ENCODE measurements around the gene CHRNE. TPM values are rescaled to one million over a fixed set of nuclear protein-coding genes. Genes with fewer than 3 reads are reported as not detected.

Gene CHRNE
- total and polyA plus RNA-seq, 2 of the 13 experiments (the other 11 are each of a cell fraction or from before 2014, with no cell fraction given), result 0.53 to 0.59 TPM

GRCh38 chr17:4947411-4948165, 44.7 kb upstream of the CHRNE start (continued):
- TF ChIP-seq, protein P1, sequence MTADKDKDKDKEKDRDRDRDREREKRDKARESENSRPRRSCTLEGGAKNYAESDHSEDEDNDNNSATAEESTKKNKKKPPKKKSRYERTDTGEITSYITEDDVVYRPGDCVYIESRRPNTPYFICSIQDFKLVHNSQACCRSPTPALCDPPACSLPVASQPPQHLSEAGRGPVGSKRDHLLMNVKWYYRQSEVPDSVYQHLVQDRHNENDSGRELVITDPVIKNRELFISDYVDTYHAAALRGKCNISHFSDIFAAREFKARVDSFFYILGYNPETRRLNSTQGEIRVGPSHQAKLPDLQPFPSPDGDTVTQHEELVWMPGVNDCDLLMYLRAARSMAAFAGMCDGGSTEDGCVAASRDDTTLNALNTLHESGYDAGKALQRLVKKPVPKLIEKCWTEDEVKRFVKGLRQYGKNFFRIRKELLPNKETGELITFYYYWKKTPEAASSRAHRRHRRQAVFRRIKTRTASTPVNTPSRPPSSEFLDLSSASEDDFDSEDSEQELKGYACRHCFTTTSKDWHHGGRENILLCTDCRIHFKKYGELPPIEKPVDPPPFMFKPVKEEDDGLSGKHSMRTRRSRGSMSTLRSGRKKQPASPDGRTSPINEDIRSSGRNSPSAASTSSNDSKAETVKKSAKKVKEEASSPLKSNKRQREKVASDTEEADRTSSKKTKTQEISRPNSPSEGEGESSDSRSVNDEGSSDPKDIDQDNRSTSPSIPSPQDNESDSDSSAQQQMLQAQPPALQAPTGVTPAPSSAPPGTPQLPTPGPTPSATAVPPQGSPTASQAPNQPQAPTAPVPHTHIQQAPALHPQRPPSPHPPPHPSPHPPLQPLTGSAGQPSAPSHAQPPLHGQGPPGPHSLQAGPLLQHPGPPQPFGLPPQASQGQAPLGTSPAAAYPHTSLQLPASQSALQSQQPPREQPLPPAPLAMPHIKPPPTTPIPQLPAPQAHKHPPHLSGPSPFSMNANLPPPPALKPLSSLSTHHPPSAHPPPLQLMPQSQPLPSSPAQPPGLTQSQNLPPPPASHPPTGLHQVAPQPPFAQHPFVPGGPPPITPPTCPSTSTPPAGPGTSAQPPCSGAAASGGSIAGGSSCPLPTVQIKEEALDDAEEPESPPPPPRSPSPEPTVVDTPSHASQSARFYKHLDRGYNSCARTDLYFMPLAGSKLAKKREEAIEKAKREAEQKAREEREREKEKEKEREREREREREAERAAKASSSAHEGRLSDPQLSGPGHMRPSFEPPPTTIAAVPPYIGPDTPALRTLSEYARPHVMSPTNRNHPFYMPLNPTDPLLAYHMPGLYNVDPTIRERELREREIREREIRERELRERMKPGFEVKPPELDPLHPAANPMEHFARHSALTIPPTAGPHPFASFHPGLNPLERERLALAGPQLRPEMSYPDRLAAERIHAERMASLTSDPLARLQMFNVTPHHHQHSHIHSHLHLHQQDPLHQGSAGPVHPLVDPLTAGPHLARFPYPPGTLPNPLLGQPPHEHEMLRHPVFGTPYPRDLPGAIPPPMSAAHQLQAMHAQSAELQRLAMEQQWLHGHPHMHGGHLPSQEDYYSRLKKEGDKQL (CRISPR knock-in tag; IDR thresholded peaks at IDR 0.05; ENCODE audit: low read depth), result no peak
- TF ChIP-seq CEBPG (CRISPR knock-in tag; IDR thresholded peaks at IDR 0.05) (no peak), CCAR2 (optimal IDR thresholded peaks at IDR 0.05; ENCODE audit: low read depth, low read length) (no peak), ZNF766 (CRISPR knock-in tag; IDR thresholded peaks at IDR 0.05; ENCODE audit: borderline replicate concordance) (no peak), ISX (CRISPR knock-in tag; conservative IDR thresholded peaks at IDR 0.05) (no peak), ZNF160 (CRISPR knock-in tag; IDR thresholded peaks at IDR 0.05) (no peak; the same call in 1 of the 2 replicates), PTBP1 (IDR thresholded peaks at IDR 0.05; ENCODE audit: low read depth, low read length, poor library complexity, severe bottlenecking) (no peak), CBX1 (IDR thresholded peaks at IDR 0.05; ENCODE audit: low read depth) (no peak), ZFY (CRISPR knock-in tag; IDR thresholded peaks at IDR 0.05) (peak; percentile 68), KLF13 (CRISPR knock-in tag; IDR thresholded peaks at IDR 0.05) (no peak), NR2F6 (IDR thresholded peaks at IDR 0.05) (no peak), NR2F6 (CRISPR knock-in tag; IDR thresholded peaks at IDR 0.05) (no peak), ZNF703 (CRISPR knock-in tag; IDR thresholded peaks at IDR 0.05; ENCODE audit: borderline replicate concordance) (no peak), ELF4 (CRISPR knock-in tag; IDR thresholded peaks at IDR 0.05; ENCODE audit: borderline replicate concordance) (peak; percentile 68; the same call in 1 of the 2 replicates), JUND (CRISPR knock-in tag; IDR thresholded peaks at IDR 0.05) (no peak), HOXD1 (CRISPR knock-in tag; IDR thresholded peaks at IDR 0.05) (peak; percentile 60; the same call in 1 of the 2 replicates)
- TF ChIP-seq, protein P2, sequence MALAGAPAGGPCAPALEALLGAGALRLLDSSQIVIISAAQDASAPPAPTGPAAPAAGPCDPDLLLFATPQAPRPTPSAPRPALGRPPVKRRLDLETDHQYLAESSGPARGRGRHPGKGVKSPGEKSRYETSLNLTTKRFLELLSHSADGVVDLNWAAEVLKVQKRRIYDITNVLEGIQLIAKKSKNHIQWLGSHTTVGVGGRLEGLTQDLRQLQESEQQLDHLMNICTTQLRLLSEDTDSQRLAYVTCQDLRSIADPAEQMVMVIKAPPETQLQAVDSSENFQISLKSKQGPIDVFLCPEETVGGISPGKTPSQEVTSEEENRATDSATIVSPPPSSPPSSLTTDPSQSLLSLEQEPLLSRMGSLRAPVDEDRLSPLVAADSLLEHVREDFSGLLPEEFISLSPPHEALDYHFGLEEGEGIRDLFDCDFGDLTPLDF (CRISPR knock-in tag; IDR thresholded peaks at IDR 0.05), result no peak
- TF ChIP-seq, protein P3, sequence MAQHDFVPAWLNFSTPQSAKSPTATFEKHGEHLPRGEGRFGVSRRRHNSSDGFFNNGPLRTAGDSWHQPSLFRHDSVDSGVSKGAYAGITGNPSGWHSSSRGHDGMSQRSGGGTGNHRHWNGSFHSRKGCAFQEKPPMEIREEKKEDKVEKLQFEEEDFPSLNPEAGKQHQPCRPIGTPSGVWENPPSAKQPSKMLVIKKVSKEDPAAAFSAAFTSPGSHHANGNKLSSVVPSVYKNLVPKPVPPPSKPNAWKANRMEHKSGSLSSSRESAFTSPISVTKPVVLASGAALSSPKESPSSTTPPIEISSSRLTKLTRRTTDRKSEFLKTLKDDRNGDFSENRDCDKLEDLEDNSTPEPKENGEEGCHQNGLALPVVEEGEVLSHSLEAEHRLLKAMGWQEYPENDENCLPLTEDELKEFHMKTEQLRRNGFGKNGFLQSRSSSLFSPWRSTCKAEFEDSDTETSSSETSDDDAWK (CRISPR knock-in tag; IDR thresholded peaks at IDR 0.05), result no peak
- TF ChIP-seq, protein P4, sequence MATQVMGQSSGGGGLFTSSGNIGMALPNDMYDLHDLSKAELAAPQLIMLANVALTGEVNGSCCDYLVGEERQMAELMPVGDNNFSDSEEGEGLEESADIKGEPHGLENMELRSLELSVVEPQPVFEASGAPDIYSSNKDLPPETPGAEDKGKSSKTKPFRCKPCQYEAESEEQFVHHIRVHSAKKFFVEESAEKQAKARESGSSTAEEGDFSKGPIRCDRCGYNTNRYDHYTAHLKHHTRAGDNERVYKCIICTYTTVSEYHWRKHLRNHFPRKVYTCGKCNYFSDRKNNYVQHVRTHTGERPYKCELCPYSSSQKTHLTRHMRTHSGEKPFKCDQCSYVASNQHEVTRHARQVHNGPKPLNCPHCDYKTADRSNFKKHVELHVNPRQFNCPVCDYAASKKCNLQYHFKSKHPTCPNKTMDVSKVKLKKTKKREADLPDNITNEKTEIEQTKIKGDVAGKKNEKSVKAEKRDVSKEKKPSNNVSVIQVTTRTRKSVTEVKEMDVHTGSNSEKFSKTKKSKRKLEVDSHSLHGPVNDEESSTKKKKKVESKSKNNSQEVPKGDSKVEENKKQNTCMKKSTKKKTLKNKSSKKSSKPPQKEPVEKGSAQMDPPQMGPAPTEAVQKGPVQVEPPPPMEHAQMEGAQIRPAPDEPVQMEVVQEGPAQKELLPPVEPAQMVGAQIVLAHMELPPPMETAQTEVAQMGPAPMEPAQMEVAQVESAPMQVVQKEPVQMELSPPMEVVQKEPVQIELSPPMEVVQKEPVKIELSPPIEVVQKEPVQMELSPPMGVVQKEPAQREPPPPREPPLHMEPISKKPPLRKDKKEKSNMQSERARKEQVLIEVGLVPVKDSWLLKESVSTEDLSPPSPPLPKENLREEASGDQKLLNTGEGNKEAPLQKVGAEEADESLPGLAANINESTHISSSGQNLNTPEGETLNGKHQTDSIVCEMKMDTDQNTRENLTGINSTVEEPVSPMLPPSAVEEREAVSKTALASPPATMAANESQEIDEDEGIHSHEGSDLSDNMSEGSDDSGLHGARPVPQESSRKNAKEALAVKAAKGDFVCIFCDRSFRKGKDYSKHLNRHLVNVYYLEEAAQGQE (IDR thresholded peaks at IDR 0.05; ENCODE audit: borderline replicate concordance in 1 of 2, low read depth in 1 of 2, low read length in 2 of 2), result no peak
